ENCODE results near the gene TMEM101. TPM values are rescaled to one million over a fixed set of nuclear protein-coding genes. Genes with fewer than 3 reads are reported as not detected.

Gene TMEM101
- total RNA-seq, 2 experiments from 2014 or later: 26.5 to 27.2 TPM

DNA sequence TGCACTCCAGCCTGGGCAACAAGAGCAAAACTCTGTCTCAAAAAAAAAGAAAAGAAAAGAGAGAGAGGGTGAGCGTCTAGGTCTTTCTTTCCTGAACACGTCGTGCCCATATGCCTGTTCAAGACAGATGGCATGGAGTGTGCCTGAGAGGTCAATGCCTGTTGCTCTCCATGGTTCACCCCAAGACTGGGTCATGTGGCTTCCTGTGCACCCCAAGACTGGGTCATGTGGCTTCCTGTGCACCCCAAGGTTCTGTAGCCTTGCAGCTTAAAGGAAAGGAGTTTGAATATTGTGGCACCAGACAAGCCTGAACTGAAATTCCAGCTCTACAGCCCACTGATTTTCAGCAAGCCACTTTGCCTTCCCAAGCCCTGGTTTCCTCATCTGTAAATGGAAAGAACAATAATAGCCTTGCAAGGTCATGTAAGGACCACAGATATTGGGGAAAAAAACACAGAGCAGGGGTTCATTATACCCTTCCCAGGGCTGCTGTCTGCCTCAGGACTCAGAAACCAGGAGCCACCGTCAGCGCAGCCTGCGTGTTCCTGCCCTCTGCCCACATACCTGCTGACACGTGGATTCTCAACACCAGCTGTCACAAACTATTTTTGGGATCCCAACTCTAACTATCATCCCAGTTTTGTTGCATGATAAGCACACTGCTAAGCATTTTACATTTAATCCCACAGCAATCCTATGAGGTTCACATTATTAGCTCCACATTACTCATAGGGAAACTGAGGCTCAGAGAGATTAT is 28.4 kb downstream of the TMEM101 start:
- BruUV-seq (replicated peaks): no TSS peak
- POLR2A ChIA-PET: no interaction called here
- intact Hi-C loops (cut with micrococcal nuclease; ENCODE audit: unreplicated experiment): no loop called here

DNA sequence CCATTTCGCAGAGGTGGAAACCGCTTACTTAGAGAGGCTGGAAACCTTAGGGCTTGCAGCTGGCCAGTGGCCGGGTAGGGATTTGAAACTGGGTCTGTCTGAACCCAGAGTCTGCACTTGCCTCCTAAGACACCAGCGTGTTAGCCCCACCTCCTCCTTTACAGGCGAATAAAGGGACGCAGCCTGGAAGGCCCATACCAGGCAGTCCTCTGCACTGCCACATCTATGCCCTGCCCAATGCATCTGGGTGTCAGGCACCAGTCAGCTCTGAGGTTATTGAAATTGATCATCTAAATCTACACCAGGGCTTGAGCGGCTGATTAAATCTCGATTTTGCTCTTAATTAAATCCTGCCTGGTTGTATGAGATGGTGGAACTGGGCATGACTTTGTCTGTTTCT is 30.2 kb downstream of the TMEM101 start:
- intact Hi-C loops (cut with micrococcal nuclease; ENCODE audit: unreplicated experiment): no loop called here
- TF ChIP-seq, protein P1, sequence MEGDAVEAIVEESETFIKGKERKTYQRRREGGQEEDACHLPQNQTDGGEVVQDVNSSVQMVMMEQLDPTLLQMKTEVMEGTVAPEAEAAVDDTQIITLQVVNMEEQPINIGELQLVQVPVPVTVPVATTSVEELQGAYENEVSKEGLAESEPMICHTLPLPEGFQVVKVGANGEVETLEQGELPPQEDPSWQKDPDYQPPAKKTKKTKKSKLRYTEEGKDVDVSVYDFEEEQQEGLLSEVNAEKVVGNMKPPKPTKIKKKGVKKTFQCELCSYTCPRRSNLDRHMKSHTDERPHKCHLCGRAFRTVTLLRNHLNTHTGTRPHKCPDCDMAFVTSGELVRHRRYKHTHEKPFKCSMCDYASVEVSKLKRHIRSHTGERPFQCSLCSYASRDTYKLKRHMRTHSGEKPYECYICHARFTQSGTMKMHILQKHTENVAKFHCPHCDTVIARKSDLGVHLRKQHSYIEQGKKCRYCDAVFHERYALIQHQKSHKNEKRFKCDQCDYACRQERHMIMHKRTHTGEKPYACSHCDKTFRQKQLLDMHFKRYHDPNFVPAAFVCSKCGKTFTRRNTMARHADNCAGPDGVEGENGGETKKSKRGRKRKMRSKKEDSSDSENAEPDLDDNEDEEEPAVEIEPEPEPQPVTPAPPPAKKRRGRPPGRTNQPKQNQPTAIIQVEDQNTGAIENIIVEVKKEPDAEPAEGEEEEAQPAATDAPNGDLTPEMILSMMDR (conservative IDR thresholded peaks at IDR 0.05; ENCODE audit: low read length): no peak
- no peak for TF ChIP-seq EZH2phosphoT487 (IDR thresholded peaks at IDR 0.05; ENCODE audit: borderline replicate concordance, low read depth, low read length)
- Histone ChIP-seq H3K4me3 (ENCODE audit: low read depth, low read length, poor library complexity, severe bottlenecking) (no peak overlapping the region), H3K27ac (ENCODE audit: low read depth, low read length, poor library complexity, severe bottlenecking) (no peak overlapping the region), H3K4me1 (ENCODE audit: insufficient read depth, low read length, poor library complexity, severe bottlenecking) (no peaks in the 10 kb centered on the region), H3K9me3 (ENCODE audit: low read length) (no peaks in the 10 kb centered on the region), H3K4me2 (ENCODE audit: low read length) (no peak overlapping the region), H2AFZ (ENCODE audit: low read length) (no peak overlapping the region), H3K9me2 (ENCODE audit: insufficient read depth, low read length) (no peaks in the 10 kb centered on the region), H3K36me3 (ENCODE audit: insufficient read depth, low read length) (no peaks in the 10 kb centered on the region), H3K79me2 (ENCODE audit: insufficient read depth, low read depth, low read length) (no peaks in the 10 kb centered on the region), H4K20me1 (ENCODE audit: insufficient read depth, low read length) (no peaks in the 10 kb centered on the region)
- no peak for DNase-seq (ENCODE audit: low spot score)
- CTCF ChIA-PET (ENCODE audit: unreplicated experiment): no interaction called here
- POLR2A ChIA-PET: no interaction called here
- no TSS peak for BruUV-seq (replicated peaks)

More for the DNA sequence above, 28.4 kb downstream of the TMEM101 start:
- no peaks in the 10 kb centered on the region for H3K79me2 ChIP-seq (ENCODE audit: insufficient read depth, low read depth, low read length)
- H3K4me3 ChIP-seq (ENCODE audit: low read depth, low read length, poor library complexity, severe bottlenecking): no peak overlapping the region
- H3K36me3 ChIP-seq (ENCODE audit: insufficient read depth, low read length): no peaks in the 10 kb centered on the region
- H4K20me1 ChIP-seq (ENCODE audit: insufficient read depth, low read length): no peaks in the 10 kb centered on the region
- H2AFZ ChIP-seq (ENCODE audit: low read length): no peak overlapping the region
- no peaks in the 10 kb centered on the region for H3K9me2 ChIP-seq (ENCODE audit: insufficient read depth, low read length)
- CTCF ChIA-PET (ENCODE audit: unreplicated experiment): no interaction called here
- no peak overlapping the region for H3K27ac ChIP-seq (ENCODE audit: low read depth, low read length, poor library complexity, severe bottlenecking)
- no peaks in the 10 kb centered on the region for H3K9me3 ChIP-seq (ENCODE audit: low read length)
- TF ChIP-seq, protein P1 (conservative IDR thresholded peaks at IDR 0.05; ENCODE audit: low read length): no peak
- TF ChIP-seq EZH2phosphoT487 (IDR thresholded peaks at IDR 0.05; ENCODE audit: borderline replicate concordance, low read depth, low read length): no peak
- no peaks in the 10 kb centered on the region for H3K4me1 ChIP-seq (ENCODE audit: insufficient read depth, low read length, poor library complexity, severe bottlenecking)
- DNase-seq (ENCODE audit: low spot score): no peak
- H3K4me2 ChIP-seq (ENCODE audit: low read length): no peak overlapping the region

All from OCI-LY7 (cell line).